Heart right ventricle (tissue), 16 donors: ENCODE results near the gene OTUB1. TPM values are rescaled to one million over a fixed set of nuclear protein-coding genes. Genes with fewer than 3 reads are reported as not detected.

Experiments used
- ATAC-seq, 8 donors: fragments of 200-7000 bp; cut with Tn5 transposase; one replicate each; pipeline ENCODE4 v1.9.1; 2020; ENCODE audit warnings: mild to moderate bottlenecking in 8 of 8, moderate library complexity in 8 of 8, moderate number of reproducible peaks in 1 of 8
- DNase-seq, 2 donors: peaks; one replicate each; pipeline ENCODE4 v3.0.0-alpha.2; 2020
- H3K27ac ChIP-seq, 10 donors: fragments of 200-600 bp; sonication (generic) in 2 of 10; one replicate each; pipeline versions ENCODE4 v1.5.0 to v1.8.0; 2020 to 2022; ENCODE audit warnings: mild to moderate bottlenecking in 3 of 10
- H3K27me3 ChIP-seq, 7 donors: fragments of 200-600 bp; one replicate each; pipeline ENCODE4 v1.8.0; 2021 to 2022; ENCODE audit warnings: mild to moderate bottlenecking in 2 of 7
- H3K36me3 ChIP-seq, 9 donors: fragments of 200-600 bp; sonication (generic) in 1 of 9; one replicate each; pipeline versions ENCODE4 v1.5.0 to v1.8.0; 2020 to 2022; ENCODE audit warnings: mild to moderate bottlenecking in 2 of 9
- H3K4me1 ChIP-seq, 9 donors: fragments of 200-600 bp; sonication (generic) in 1 of 9; one replicate each; pipeline versions ENCODE4 v1.5.0 to v1.8.0; 2020 to 2022; ENCODE audit warnings: mild to moderate bottlenecking in 4 of 9
- H3K4me3 ChIP-seq, 10 donors: fragments of 200-600 bp; sonication (generic) in 2 of 10; one replicate each; pipeline versions ENCODE4 v1.5.0 to v1.8.0; 2020 to 2022; ENCODE audit warnings: mild to moderate bottlenecking in 7 of 10, moderate library complexity in 2 of 10
- H3K9me3 ChIP-seq, 11 donors: fragments of 200-600 bp in 10 of 11; sonication (generic) in 2 of 11; one replicate each; pipeline versions ENCODE4 v1.5.0 to v1.8.0; 2013 to 2022; ENCODE audit warnings: mild to moderate bottlenecking in 2 of 11, control low read depth in 1 of 11, moderate library complexity in 1 of 11
- WGBS, 2 donors: extraction: QIAGEN DNeasy Blood & Tissue Kit; methylation state at CpG; one replicate each; pipeline ENCODE4 v1.1.7; 2013; ENCODE audit warnings: inconsistent platforms in 1 of 2; 5-methylcytosine and 5-hydroxymethylcytosine counted together
- intact Hi-C, 10 donors: fragments of 100-400 bp; cut with DNase I; formaldehyde crosslinking; loops; one replicate each; pipeline versions ENCODE4 v1.11.1 to v1.14.2; 2022
- polyA plus RNA-seq, 2 donors: library from polyadenylated mRNA; stranded (reverse); fragments of 200-250 nt; gene quantifications; one replicate each; pipeline ENCODE4 v1.2.3, GENCODE V29; 2013
- total RNA-seq, 10 donors: library from RNA; stranded (reverse); fragmentation: NEBNext Ultra II Directional in 3 of 10; extraction: Animal tissue kit (Norgen Biotek cat#: 25700) in 3 of 10; gene quantifications; one replicate each; pipeline versions ENCODE4 v1.2.1 to v1.2.4, GENCODE V29; 2021 to 2023
- TF ChIP-seq, protein P1 (sequence below), 9 donors: fragments of 200-600 bp; sonication (generic) in 2 of 9; IDR thresholded peaks; one replicate each; pipeline versions ENCODE4 v1.5.0 to v1.8.0; 2021 to 2022; ENCODE audit warnings: antibody characterized with exemption in 9 of 9, mild to moderate bottlenecking in 5 of 9, moderate library complexity in 1 of 9
- donor health status: Arrhythmogenic right ventricular cardiomyopathy.
- donor health status: ischemic (EF 13 %, LVEDD 7.1; RV severe dilation, severe dysfunction).
- donor health status: healthy with polysubstance abuse.
- donor health status: DM: no; HTN: yes; CAD: no.
- donor health status: DM: no; HTN: no; CAD: no.
- donor health status: ischemic (EF 25% LVEDD 6.9; RV normal size, moderate dysfunction).
- donor health status: ischemic (EF 25% LVEDD 5.7; RV mildly dilated, moderate dysfunction).
- donor health status: healthy.
- donor health status: DM: yes; HTN: yes; CAD: no.
- donor health status: Ischemic cardiomyopathy.
- donor health status: ischemic (EF 35%, LVEDD 5.7; RV mildly dilated, moderate dysfunction).
- donor health status: nonischemic (EF 11% LVEDD 7.7; RV severe dilation, severe dysfunction).
- donor health status: DM: yes; HTN: yes; CAD: no.
- donor health status: PGD.
- donor health status: ischemic (EF 29% LVEDD 5.4; RV normal size, mild dysfunction).
- donor health status: nonischemic (EF 23%, LVEDD 6.1; RV moderate dilation, normal function).

OTUB1 gene
- total and polyA plus RNA-seq, 12 donors, result 34.9 to 87.0 (median 49.8) TPM

DNA sequence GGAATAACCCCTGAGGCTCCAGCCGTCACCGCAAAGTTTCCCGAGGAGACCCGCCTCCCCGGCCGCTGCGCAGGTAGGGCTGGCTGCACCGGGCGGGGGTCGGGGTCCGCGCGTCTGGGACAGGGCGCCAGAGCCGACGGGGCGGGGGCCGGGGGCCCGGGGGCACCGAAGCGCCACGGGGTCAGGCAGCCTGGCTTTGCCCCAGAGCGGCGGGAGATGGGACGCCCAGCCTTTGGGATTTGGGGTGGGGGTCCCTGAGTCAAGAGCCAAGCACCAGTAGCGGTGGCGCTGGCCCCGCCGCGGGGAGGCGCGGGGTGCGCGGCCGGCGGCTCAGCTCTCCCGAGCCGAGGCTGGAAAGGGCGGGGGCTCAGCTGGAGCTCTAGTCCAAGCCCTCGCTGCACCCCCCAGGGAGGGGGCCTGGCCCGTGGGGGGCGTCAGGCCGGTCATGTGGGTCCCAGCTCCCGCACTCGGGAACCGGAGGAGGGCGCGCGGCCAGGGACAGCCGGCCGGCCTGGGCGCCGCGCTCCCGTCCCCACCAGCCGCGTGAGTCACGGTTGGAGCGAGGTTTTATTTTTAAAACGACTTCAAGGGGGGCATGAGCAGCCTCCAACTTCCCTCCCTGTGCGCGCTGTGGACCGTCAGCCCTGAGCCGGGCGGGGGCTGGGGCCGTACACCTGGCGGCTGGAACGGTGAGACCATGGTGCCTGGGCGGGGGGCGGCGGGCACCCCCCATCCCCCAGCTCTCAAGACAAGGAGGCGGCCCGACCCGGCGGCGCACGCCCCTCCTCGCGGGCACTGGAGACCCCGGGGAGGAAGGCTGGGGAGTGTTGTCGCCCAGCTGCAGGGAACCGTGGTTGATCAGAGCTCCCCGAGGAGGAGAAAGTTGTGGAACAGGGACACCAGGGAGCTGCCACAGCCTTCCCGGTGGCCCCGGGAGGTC is 50.1 kb downstream of the OTUB1 start:
- peak overlapping the region in 8 of 10 donors; percentile 12 to 58 (median 37) for H3K27ac ChIP-seq
- DNase-seq (peak; percentile 34 to 46), ATAC-seq (peak; percentile 60 to 80 (median 74))
- intact Hi-C loops, result no loop called here
- H3K9me3 ChIP-seq, result no peaks in the 10 kb centered on the region
- H3K36me3 ChIP-seq, result no peaks in the 10 kb centered on the region
- TF ChIP-seq, protein P1, sequence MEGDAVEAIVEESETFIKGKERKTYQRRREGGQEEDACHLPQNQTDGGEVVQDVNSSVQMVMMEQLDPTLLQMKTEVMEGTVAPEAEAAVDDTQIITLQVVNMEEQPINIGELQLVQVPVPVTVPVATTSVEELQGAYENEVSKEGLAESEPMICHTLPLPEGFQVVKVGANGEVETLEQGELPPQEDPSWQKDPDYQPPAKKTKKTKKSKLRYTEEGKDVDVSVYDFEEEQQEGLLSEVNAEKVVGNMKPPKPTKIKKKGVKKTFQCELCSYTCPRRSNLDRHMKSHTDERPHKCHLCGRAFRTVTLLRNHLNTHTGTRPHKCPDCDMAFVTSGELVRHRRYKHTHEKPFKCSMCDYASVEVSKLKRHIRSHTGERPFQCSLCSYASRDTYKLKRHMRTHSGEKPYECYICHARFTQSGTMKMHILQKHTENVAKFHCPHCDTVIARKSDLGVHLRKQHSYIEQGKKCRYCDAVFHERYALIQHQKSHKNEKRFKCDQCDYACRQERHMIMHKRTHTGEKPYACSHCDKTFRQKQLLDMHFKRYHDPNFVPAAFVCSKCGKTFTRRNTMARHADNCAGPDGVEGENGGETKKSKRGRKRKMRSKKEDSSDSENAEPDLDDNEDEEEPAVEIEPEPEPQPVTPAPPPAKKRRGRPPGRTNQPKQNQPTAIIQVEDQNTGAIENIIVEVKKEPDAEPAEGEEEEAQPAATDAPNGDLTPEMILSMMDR (IDR thresholded peaks at IDR 0.05), result peak in 5 of 9 donors; percentile 10 to 37 (median 24)
- peaks cover 6 to 23% (median 19%) of the 10 kb centered on the region in 9 donors for H3K4me1 ChIP-seq
- WGBS, 2 donors, result 2 to 3% methylated on average over 85 of the region's 85 CpGs
- peak overlapping the region; percentile 37 to 61 (median 57) for H3K4me3 ChIP-seq
- peaks cover 0 to 47% (median 25%) of the 10 kb centered on the region in 7 donors for H3K27me3 ChIP-seq

DNA sequence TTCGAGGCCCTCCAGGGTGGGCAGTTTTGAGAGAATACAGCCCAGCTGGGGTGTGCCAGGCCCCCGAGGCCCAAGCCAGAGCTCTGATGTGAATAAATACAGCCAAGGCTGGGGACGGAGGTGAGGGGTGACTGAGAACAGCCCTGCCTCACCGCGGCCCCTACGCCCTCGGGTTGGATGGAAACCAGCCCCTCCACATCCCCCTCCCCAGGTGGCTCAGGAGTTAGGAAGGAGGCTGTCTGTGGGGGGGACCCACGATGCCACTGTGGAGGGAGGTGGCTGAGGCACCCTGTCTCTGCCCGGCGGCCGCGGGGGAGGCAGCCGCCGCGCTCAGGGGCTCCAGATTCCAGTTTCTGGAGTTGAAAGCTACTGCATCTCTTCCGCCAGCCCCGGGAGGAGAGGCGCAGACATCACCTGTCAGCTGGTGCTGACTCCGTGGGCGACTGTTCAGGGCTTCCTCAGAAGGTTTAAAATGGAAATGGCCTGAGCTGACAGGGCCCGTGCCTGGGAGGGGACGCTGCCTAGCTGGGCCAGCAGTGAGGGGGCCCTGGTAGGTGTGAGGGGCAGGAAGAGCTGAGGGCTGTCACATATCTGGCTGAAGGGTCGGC is 50.9 kb downstream of the OTUB1 start:
- TF ChIP-seq, protein P1 (IDR thresholded peaks at IDR 0.05), result no peak
- Histone ChIP-seq H3K9me3 (no peaks in the 10 kb centered on the region), H3K4me1 (peaks cover 6 to 23% (median 19%) of the 10 kb centered on the region in 9 donors), H3K27me3 (peaks cover 0 to 47% (median 25%) of the 10 kb centered on the region in 7 donors), H3K27ac (peak overlapping the region in 8 of 10 donors; percentile 4 to 58 (median 26)), H3K36me3 (no peaks in the 10 kb centered on the region), H3K4me3 (peak overlapping the region in 7 of 10 donors; percentile 53 to 61 (median 58))
- WGBS, 2 donors, result 41 to 53% methylated on average over 23 of the region's 23 CpGs
- DNase-seq, result no peak
- intact Hi-C loops, result no loop called here
- peak in 4 of 8 donors; percentile 3 to 18 (median 6) for ATAC-seq

DNA sequence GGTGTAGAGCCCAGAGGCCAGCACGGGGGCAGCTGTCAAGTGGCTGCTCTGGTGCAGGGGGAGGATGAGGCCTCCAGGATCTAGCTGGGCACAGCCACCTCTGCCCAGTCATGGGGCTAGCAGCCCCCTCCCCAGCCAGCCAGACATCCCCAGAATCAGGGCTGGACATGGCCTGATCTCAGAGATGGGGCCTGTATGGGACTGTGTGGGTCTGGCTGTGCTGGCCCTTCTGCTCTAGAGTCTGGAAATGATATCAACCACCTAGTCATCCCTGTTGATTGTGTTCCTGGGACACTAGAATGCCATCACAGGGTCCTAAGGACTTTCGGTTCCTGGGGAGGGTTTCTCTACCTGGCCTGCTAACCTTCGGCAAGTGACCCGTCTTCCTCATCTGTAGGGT is 52.3 kb downstream of the OTUB1 start:
- Histone ChIP-seq H3K4me1 (peaks cover 6 to 23% (median 19%) of the 10 kb centered on the region in 9 donors), H3K36me3 (no peaks in the 10 kb centered on the region), H3K4me3 (no peak overlapping the region), H3K27ac (no peak overlapping the region), H3K27me3 (peaks cover 0 to 46% (median 25%) of the 10 kb centered on the region in 7 donors), H3K9me3 (no peaks in the 10 kb centered on the region)
- intact Hi-C loops, result no loop called here
- 97 to 98% methylated on average over 4 of the region's 4 CpGs for whole genome bisulfite sequencing, 2 donors
- TF ChIP-seq, protein P1 (IDR thresholded peaks at IDR 0.05), result no peak
- no peak for DNase-seq
- ATAC-seq, result no peak

DNA sequence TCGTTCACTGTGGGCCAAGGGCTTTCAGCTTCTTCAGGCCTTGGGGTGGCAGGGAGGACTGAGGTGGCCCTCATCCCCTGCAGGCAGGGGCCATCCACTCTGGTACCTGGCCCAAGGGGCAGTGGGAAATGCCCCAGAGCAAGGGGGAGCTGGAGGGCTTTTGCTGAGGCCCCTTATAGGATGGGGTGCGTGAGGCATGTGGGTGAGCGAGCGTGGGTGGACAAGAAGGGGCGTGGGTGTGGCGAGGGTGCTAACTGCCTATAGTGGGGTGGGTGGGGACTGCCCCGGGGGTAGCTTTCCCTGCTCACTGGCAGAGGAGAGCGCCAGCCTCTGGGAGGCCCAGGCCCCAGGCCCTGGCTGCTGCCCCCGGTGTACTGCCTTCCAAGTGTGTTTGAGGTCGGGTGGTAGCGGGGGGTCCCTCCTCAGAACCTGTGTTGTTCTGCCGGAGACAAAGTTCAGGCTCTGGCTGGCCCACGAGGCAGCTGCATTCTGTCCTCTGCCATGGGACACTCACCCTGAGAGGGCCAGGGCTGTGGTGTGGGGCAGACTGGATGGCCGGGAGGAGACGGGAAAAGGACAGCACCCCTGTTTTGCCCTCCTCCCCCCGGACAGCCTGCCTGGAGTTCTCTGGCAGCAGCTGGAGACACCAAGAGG is 52.9 kb downstream of the OTUB1 start:
- Histone ChIP-seq H3K27ac (no peak overlapping the region), H3K4me1 (peaks cover 6 to 23% (median 19%) of the 10 kb centered on the region in 9 donors), H3K27me3 (peaks cover 0 to 40% (median 24%) of the 10 kb centered on the region in 7 donors), H3K4me3 (no peak overlapping the region), H3K36me3 (no peaks in the 10 kb centered on the region), H3K9me3 (no peaks in the 10 kb centered on the region)
- DNase-seq (no peak), ATAC-seq (no peak)
- intact Hi-C loops, result no loop called here
- WGBS, 2 donors, result 85 to 90% methylated on average over 16 of the region's 16 CpGs
- TF ChIP-seq, protein P1 (IDR thresholded peaks at IDR 0.05), result no peak
